HG02885 (cell line): Measurements from ENCODE around the gene C9orf153.
"Not testable (repeated sequence)": the region's sequence is repeated elsewhere in the genome, so short reads cannot be mapped to it uniquely, and the experiment has no call there.

Experiments used
- ATAC-seq: cut with Tn5 transposase; IDR thresholded peaks from one replicate; pipeline ENCODE4 v1.9.1; 2021; ENCODE audit warnings: mild to moderate bottlenecking; ENCODE audit not compliant: unreplicated experiment, poor library complexity

Gene C9orf153

GRCh38 chr9:86259557-86259956 is at the start of gene C9orf153:
Gene C9orf153 (minus strand): TSS chr9:86259657. CDS start chr9:86229603, 30,054 bp downstream.
- no peak for ATAC-seq

- no peak for ATAC-seq
These were observed 49.2 kb upstream of the C9orf153 start for GRCh38 chr9:86308687-86309086.

DNA sequence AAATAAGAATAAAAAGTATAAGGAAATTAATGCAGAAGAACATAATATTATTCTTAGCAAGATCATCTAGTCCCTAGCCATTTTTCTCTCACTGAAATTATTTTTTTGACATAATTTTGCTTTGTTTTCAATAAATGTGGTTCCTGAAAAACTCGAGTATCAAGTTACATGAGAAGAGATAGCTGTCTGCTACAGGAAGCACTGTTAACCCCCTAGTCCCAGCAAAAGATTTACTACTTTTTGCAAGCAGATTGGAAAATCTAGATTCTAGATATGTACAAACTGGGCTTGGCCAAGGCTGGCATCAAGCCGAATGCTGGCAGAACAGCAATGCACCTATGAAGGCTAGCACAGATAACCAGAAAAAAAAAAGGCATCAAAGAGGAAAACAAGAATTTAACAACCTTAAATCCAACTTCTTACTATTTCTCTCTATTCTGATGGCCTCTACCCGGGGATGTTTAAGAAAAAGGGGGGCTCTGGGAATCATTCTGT is 44.8 kb upstream of the C9orf153 start:
- no peak for ATAC-seq

DNA sequence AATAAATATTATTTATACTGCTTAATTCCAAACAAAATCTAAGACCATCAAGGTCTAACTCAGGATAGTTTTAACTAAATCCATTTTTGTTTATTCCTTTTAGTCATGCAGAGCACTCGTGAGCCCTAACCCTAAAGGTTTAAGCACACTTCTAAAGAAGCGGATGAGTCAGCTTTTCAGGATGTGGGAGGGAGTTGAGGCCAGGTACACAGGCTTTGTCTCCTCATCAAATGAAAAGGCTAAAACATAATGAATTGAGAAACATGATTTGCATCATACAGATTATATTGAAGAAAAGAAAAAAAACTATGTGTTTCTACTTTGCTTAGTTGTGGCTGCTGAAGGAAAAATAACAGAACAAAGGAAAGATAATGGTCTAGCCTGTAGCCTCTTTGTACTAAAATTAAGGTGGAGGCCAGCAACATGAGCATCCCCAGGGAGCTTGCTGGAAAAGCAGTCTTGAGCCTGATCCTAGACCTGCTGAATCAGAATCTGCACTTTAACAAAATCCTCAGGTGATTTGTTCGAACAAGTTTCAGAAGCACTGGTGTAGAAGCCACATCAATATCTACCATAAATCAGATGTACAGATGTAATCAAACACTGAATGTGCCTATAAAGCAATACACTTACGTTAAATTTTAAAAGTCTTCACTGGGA is 44.0 kb upstream of the C9orf153 start:
- no peak for ATAC-seq

DNA sequence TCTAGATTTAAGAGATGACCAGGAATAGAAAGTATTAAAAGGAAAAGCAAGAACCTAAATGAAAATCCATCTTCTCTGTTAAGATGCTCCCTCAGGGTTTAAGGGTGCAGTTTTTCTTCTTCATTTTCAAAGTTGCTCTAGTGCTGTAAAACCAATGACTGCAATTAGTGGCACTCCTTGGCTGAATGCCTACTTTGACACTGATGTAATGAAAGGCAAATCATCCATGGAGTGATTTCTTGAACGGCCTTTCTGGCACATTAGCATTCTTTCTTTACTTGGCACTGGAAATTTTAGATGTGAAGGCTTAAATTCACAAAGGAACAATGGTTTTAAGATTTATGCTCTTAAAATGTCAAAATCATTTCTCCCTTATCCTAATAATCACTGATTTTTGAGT is 42.2 kb upstream of the C9orf153 start:
- no peak for ATAC-seq

DNA sequence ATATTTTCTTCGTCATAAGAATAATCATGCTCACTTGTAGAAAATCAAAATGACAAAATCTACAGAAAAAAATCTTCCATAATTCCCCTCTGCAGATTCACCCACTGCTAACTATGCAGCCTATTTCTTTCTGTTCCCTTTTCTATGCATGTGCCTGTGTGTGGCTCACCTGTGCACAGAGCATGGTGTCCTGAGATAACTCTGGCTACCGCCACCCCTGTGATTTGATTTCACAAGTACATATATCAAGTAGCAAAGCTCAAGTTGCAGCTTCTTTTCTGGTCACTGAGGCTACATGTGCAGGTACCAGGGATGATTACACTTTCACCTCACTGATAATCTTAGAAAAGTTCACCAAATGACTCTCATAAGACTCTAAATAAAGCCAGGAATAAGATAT is 41.2 kb upstream of the C9orf153 start:
- ATAC-seq: no peak

DNA sequence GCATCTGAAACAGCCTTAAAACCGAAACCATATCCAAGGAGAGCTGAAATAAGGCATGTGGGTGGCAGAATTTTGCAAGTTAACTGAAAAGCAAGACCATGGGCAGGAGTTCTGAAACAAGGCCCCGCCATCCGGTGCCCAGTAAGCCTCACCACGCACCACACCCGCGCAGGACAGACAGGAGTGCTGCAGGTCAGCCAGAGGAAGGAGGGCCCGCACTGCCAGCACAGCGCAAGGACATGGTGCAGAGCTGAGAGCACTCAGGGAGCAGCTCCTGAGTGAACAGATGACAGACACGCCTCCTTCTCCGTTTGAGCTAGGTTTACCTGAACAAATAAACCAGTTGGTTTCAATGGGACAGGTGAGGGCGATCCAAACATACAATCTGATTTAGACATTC is 39.4 kb upstream of the C9orf153 start:
- ATAC-seq: no peak

GRCh38 chr9:86290341-86290740 is 30.9 kb upstream of the C9orf153 start:
- not testable (repeated sequence) for ATAC-seq

- ATAC-seq: no peak
These were observed 29.2 kb upstream of the C9orf153 start for GRCh38 chr9:86288499-86289198.

DNA sequence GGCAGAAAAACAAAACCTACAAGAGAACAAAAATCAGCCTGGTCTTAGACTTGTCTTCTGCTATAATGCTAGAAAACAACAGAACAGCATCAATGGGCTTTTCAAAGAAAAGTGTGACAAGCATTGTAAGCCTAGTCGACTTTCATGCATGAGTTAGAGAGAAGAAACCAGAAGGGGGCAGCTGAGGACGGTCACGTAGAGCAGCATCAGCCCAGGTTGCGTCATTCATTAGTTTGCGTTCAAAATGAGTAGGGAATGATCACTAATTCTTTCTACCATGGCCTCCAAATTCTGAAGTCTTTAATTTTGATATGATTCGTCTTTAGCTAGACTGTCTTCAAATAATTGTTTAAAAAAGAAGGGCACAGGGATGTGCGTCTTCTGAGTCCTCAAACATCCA is 27.6 kb upstream of the C9orf153 start:
- ATAC-seq: no peak

DNA sequence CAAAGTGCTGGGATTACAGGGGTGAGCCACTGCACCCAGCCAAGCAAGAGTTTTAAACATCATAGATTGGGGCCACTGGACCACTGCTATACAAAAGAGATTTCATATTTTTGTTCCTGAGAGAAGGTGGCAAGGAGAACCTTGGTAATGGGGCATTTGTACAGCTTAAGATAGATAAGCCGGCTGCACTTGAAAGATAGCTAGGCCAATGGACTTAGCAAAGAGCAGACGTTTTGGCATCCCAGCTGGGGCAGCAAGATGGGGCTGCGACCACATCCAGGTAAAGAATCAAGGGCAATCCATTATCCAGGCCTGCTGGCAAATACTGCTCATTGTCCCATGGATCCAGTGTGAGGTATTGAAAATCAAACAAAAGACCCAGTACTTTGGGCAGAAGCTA is 26.8 kb upstream of the C9orf153 start:
- no peak for ATAC-seq

DNA sequence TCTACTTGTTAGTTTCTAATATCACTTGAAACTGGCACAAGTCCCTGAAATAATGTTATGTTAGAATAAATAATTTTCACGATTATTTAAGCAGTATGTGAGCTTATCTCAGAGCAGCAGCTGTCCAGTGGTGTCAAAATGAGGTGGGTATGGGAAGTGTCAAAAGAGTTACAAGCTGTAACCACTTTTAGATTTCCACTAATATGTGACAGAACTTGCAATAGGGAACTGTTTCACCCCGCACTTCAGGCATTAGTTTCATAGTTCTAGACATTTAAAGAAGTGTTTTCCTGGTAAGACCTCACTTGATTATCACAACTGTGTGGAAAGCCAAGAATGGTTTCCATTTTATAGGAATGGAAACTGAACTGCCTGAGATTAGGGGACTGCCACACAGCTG is 25.8 kb upstream of the C9orf153 start:
- no peak for ATAC-seq

DNA sequence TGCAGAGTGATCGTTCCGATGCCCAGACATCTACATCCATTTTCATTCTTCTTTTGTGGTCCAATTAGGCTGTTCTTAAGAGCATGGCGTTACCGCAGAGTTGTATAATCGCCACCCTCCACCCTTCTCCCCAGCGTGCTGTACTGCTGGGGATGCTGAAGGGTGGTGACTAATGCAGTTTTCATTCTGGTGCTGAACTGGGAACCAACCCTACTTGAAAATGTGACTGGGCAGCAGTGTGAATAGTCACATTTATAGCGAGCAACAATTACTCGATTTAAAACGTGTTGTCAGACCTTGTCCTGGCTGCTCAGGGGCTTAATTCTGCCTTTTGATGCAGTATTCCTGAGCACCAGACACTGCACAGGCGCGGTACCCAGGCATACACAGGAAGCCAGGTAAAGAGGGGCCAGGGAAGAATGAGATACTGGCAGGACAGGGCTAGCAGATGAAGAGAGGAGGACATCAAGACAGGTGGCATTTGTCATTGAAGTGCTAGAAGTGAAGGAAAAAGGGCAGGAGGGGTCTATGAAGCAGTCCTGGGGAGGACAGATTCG is 23.6 kb upstream of the C9orf153 start:
- ATAC-seq: peak; percentile 6

DNA sequence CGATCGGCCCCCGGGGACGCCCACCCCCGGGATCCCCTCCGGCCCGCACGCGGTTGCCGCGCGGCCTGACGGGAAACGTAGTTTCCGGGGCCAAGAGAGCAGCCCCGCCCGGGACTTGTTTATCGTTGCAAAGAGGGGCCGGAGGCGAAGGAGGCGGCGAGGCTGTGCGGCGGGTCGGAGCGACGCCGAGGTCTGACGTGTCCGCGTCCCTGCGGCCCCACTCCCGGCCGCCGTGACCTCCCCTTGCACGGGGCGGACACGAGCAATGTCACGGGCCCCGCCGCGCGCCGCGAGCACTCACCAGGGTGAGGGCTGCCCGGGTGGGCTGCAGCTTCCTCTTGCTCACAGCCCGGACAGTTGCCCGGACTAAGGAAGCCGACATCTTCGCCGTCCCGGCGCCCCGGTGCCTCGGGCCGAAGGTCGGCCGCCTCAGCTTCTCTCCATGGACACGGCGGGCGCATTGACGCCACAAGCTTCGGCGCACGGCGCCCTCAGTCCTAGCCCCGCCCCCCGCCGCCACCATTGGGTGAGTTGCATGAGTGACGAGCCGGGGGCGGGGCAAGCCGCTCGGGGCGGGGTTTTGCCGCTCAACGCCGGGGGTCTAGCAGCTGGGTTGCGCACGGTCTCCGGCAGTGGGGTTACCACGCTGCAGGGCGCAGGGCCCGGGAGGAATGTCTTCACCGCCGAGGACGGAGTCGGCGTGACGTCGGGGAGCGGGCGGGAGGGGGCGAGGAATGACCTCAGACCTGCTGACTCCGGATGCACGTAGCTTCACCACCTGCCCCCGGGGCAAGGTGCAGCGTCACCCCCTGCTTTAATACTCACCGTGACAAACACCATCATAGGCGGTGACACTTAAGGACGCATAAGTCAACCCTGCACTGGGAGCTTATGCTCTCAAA is 22.9 kb upstream of the C9orf153 start, which contains the start of gene ISCA1:
Gene ISCA1, minus strand, starts transcription at position 462 of the 902 bp plus-strand sequence. Its CDS starts 80 bp downstream, at position 382.
- ATAC-seq: peak; percentile 80

DNA sequence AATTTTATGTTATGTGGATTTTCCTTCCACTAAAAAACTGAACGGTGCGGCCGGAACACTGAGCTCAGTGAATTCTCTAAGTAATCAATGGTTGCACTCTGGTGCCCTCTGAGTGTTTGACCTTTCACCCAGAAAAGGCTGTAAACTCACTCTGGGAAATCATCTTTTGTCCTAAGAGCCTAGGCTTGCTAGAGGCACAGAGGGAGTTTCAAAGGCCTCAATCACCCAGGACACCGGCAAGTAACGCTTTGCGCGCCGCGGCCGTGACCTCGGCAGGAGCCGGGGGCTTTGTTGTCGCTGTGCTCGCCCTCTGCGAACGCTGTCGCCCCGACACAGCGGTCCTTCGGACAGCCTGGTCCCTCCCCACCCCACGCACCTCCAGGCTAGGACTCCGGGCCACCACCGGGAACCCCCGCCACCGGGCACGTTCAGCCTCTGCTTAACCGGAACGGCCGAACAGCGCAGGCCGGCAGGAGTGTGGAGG is 22.2 kb upstream of the C9orf153 start:
- ATAC-seq: peak; percentile 34

- ATAC-seq: no peak
These were observed 21.1 kb upstream of the C9orf153 start for GRCh38 chr9:86280580-86280979.

DNA sequence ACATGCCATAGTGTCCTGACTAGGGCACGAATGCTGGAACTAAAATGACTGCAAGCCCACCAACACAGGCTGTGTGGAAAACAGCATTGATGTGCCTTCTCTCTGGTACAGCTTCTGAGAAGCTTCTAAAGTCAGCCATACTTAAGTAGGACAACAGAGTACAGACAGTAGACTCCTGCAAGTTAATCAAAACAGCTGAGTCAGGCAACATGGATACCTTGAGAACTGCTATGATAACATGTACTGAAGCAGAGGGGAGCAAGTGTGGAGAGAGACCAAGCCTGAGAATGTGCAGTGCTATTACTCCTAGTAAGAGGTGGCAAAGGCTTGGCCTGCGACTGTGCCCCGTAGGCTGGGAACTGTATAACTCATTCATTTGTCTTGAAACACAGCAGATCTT is 20.4 kb upstream of the C9orf153 start:
- no peak for ATAC-seq

DNA sequence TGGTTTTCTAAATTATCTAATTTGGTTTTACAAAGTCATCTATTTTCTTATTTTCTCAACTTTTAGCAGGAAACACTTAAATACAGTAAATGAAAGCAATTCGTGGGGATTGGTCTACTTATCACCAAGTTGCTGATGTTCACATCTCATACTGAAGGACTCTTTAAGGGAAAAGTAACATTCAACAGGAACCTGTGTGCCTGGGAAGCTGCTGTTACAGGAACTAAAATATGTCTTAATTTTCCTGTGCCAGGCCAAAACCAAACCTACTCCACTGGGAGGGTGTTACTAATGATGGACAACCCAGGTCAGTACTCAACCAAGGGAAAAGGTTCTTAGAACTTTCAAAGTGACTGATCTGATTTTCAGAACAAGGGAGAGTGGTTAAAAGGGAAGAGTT is 17.6 kb upstream of the C9orf153 start:
- no peak for ATAC-seq

- no peak for ATAC-seq
These were observed 16.5 kb upstream of the C9orf153 start for GRCh38 chr9:86275962-86276361.
